Prostate gland (tissue), 2 donors: Measurements from ENCODE around the gene HLA-A.

Experiments
- POLR2A ChIP-seq: fragments of 450-650 bp; IDR thresholded peaks from one replicate; pipeline ENCODE4 v1.6.1; 2016; ENCODE audit warnings: antibody characterized with exemption, mild to moderate bottlenecking
- POLR2AphosphoS5 ChIP-seq: sonication (generic); formaldehyde crosslinking; IDR thresholded peaks from one replicate; pipeline ENCODE4 v1.6.1; 2017; ENCODE audit warnings: antibody characterized with exemption
- TF ChIP-seq, protein P1 (sequence below), 4 experiments: fragments of 200-600 bp in 2 of 4; fragments of 450-650 bp in 2 of 4; sonication (generic) in 2 of 4; IDR thresholded peaks; 1 replicate in 3 of 4; 2 replicates in 1 of 4; pipeline ENCODE4 v1.5.1; 2016 to 2019; ENCODE audit warnings: antibody characterized with exemption in 4 of 4, mild to moderate bottlenecking in 2 of 4, moderate library complexity in 2 of 4

- TF ChIP-seq POLR2A, result no peak
- TF ChIP-seq, protein P1, sequence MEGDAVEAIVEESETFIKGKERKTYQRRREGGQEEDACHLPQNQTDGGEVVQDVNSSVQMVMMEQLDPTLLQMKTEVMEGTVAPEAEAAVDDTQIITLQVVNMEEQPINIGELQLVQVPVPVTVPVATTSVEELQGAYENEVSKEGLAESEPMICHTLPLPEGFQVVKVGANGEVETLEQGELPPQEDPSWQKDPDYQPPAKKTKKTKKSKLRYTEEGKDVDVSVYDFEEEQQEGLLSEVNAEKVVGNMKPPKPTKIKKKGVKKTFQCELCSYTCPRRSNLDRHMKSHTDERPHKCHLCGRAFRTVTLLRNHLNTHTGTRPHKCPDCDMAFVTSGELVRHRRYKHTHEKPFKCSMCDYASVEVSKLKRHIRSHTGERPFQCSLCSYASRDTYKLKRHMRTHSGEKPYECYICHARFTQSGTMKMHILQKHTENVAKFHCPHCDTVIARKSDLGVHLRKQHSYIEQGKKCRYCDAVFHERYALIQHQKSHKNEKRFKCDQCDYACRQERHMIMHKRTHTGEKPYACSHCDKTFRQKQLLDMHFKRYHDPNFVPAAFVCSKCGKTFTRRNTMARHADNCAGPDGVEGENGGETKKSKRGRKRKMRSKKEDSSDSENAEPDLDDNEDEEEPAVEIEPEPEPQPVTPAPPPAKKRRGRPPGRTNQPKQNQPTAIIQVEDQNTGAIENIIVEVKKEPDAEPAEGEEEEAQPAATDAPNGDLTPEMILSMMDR (IDR thresholded peaks at IDR 0.05), result no peak
- TF ChIP-seq POLR2AphosphoS5, result no peak
Observed at GRCh38 chr6:29977425-29977727, 35.0 kb downstream of the HLA-A start.
